Progenitor cell of endocrine pancreas (in vitro differentiated cells): ENCODE measurements around the gene TMEM72. TPM values are rescaled to one million over a fixed set of nuclear protein-coding genes. Genes with fewer than 3 reads are reported as not detected.

Experiments
- DNase-seq: peaks from one replicate; pipeline ENCODE4 v3.0.0; 2021; ENCODE audit warnings: low spot score; ENCODE audit not compliant: unreplicated experiment
- H3K27ac Mint-ChIP-seq: 2 replicates; pipeline ENCODE4 v1.8.0; 2021; ENCODE audit warnings: mild to moderate bottlenecking, moderate library complexity, mixed read lengths
- H3K27me3 Mint-ChIP-seq: 2 replicates; pipeline ENCODE4 v1.8.0; 2021; ENCODE audit warnings: mixed read lengths
- H3K36me3 Mint-ChIP-seq: 2 replicates; pipeline ENCODE4 v1.8.0; 2022; ENCODE audit warnings: mixed read lengths; ENCODE audit not compliant: insufficient read depth
- H3K4me1 Mint-ChIP-seq: 2 replicates; pipeline ENCODE4 v1.8.0; 2021; ENCODE audit warnings: low read depth, mixed read lengths
- H3K4me3 Mint-ChIP-seq: 2 replicates; pipeline ENCODE4 v1.8.0; 2021; ENCODE audit warnings: low read depth, mild to moderate bottlenecking, moderate library complexity, mixed read lengths
- H3K9me3 Mint-ChIP-seq: 2 replicates; pipeline ENCODE4 v1.8.0; 2021; ENCODE audit warnings: low read depth, mixed read lengths
- total RNA-seq: library from RNA; stranded (reverse); gene quantifications from 2 replicates; pipeline ENCODE4 v1.2.1, GENCODE V29; 2021
- TF ChIP-seq, protein P1 (sequence below): fragments of 200-600 bp; sonication (generic); IDR thresholded peaks from one replicate; pipeline ENCODE4 v1.5.0; 2021; ENCODE audit warnings: antibody characterized with exemption, mild to moderate bottlenecking; ENCODE audit not compliant: unreplicated experiment

The TMEM72 gene
- total RNA-seq, 1 donor from 2014 or later = 0.93 TPM

DNA sequence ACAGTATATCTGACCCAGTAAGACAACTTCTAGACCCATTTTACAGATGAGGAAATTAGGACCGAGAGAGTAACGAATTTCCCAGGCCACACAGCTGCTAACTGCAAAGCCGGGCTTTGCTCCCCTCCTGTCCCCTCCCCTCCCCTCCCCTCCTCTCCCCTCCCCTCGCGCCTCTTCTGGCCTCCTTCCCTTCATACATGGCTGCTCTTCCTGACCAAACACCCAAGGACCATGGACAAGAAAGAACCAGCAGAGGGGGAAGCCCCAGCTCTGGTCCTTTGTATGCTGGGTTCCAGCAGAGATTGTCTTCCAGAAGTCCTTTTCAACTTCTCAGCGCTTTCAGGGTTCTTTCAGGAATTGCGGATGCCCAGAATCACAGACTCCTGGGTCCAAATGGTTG lies 3.6 kb upstream of the TMEM72 start:
- Mint-ChIP-seq H3K9me3 (no peaks in the 10 kb centered on the region), H3K36me3 (no peaks in the 10 kb centered on the region), H3K27ac (no peak overlapping the region), H3K27me3 (no peaks in the 10 kb centered on the region), H3K4me1 (peaks cover 45% of the 10 kb centered on the region), H3K4me3 (no peak overlapping the region)
- TF ChIP-seq, protein P1, sequence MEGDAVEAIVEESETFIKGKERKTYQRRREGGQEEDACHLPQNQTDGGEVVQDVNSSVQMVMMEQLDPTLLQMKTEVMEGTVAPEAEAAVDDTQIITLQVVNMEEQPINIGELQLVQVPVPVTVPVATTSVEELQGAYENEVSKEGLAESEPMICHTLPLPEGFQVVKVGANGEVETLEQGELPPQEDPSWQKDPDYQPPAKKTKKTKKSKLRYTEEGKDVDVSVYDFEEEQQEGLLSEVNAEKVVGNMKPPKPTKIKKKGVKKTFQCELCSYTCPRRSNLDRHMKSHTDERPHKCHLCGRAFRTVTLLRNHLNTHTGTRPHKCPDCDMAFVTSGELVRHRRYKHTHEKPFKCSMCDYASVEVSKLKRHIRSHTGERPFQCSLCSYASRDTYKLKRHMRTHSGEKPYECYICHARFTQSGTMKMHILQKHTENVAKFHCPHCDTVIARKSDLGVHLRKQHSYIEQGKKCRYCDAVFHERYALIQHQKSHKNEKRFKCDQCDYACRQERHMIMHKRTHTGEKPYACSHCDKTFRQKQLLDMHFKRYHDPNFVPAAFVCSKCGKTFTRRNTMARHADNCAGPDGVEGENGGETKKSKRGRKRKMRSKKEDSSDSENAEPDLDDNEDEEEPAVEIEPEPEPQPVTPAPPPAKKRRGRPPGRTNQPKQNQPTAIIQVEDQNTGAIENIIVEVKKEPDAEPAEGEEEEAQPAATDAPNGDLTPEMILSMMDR = no peak
- DNase-seq = no peak

DNA sequence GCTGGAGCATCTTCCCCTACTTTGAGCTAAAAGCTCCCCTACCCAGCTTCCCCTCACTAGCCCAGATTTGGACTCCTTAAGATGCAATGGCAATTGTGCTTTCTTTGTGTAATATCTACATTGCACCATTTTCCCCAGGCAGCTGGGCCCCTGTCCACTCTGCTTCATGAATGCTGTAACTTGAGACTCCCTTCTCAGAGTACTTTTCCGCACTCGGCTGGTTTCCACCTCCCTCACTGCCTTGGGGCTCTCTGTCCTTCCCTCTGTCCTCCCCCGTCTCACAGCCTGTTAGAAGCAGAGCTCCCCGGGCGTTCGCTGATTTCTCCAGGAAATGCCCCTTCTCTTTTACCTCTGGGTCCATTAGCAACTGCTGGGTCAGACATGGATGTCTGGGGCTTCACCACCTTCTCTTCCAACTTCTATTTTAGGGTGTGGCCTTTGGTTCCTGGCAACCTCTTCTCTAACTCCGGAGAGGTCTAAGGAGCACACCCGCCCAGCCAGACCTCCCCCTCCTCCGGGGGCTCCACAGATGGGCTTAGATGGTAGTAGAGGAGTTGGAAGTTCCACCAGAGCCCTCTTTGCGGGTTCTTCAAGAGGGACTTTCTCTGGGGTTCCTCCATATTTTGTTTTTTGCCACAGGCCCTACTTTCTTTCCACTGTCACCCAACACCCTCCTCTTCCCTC lies 2.9 kb upstream of the TMEM72 start:
- Mint-ChIP-seq H3K4me3 (peak overlapping the region; percentile 1), H3K27me3 (no peaks in the 10 kb centered on the region)

DNA sequence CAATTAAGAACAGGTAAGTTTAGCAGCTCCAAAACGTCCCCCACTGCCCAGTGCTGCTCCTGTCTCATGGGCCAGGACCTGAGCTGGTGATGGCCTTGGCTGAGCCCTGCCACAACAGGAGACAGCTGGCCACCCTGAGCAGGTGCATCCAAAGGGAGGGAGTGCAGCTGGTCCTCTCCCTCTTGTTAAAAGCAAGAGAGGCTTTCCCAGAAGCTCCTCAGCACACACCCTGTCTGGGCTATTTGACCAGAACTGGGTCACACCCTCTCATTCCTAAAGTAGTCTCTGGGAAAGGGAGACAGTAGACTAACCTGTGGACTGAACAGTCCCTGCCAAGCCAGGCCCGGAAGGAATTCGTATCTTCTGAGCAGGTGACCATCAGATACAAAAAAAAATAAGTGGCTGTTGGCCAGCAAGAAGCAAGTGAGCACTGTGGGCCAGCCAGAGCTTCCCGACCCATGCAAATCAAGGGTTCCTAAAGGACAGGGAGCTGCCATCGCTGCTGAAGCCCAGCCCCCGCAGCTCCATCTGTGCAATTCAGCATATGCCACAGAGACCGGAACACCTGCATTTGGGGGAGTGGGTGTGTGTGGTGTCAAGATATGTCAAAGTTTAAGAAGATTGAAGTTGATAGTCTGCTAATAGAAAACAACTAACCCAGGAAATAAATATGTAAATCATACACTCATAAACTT lies 2.1 kb upstream of the TMEM72 start:
- no peak overlapping the region for H3K4me3 Mint-ChIP-seq
- no peaks in the 10 kb centered on the region for H3K9me3 Mint-ChIP-seq
- TF ChIP-seq, protein P1 = no peak

More for the DNA sequence above, 2.9 kb upstream of the TMEM72 start:
- H3K27ac Mint-ChIP-seq = peak overlapping the region; percentile 6
- no peaks in the 10 kb centered on the region for H3K9me3 Mint-ChIP-seq
- H3K4me1 Mint-ChIP-seq = peaks cover 42% of the 10 kb centered on the region
- TF ChIP-seq, protein P1 = no peak
- no peak for DNase-seq
- H3K36me3 Mint-ChIP-seq = no peaks in the 10 kb centered on the region

DNA sequence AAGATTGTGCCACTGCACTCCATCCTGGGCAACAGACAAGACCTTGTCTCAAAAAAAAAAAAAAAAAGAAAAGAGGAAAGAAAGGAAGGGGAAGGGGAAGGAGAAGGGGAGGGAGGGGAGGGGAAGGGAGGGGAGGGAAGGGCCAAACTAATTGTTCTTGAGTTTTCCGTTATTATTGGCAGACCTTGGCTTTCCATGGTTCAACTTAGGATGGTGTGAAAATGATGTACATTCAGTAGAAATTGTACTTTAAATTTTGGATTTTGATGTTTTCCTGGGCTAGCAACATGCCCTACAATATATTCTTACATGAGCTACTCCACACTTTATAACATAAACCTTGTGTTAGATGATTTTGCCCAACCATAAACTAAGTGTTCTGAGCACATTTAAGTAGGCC lies 1.2 kb upstream of the TMEM72 start:
- Mint-ChIP-seq H3K4me1 (peaks cover 45% of the 10 kb centered on the region), H3K27ac (no peak overlapping the region), H3K27me3 (no peaks in the 10 kb centered on the region), H3K9me3 (no peaks in the 10 kb centered on the region), H3K4me3 (no peak overlapping the region), H3K36me3 (no peaks in the 10 kb centered on the region)
- DNase-seq = no peak
- TF ChIP-seq, protein P1 = no peak

More for the DNA sequence above, 2.1 kb upstream of the TMEM72 start:
- no peak for DNase-seq
- Mint-ChIP-seq H3K27ac (peak overlapping the region; percentile 73), H3K27me3 (no peaks in the 10 kb centered on the region), H3K36me3 (no peaks in the 10 kb centered on the region), H3K4me1 (peaks cover 45% of the 10 kb centered on the region)

DNA sequence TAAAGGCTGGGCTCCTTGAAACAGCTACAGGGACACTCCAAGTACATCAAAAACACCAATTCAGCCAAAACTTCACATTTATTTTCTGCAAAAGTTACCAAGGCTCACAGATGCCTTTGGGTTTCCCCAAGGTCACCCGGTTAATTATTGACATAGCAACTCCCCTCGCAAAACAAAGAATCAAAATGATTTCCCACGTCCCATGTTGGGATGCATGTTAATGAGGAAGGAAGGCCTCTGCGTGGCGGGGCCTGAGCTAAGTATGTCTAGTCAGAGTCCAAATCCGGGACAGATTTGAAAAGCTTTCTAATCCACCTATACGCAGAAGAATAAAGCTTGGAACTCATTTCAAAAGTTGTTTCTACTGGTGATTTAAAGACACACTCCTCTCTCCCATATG lies 535 bp upstream of the TMEM72 start:
- Mint-ChIP-seq H3K4me1 (peaks cover 45% of the 10 kb centered on the region), H3K9me3 (no peaks in the 10 kb centered on the region), H3K36me3 (no peaks in the 10 kb centered on the region), H3K27me3 (no peaks in the 10 kb centered on the region), H3K27ac (peak overlapping the region; percentile 93), H3K4me3 (peak overlapping the region; percentile 12)
- TF ChIP-seq, protein P1 = no peak
- DNase-seq = no peak
